Peyer's patch (tissue), 4 donors: ENCODE data around the gene SPACA4.

Source experiments
- CTCF ChIP-seq, 6 experiments: fragments of 450-650 bp in 4 of 6; fragments of 200-600 bp in 2 of 6; sonication (generic) in 1 of 6; IDR thresholded peaks; one replicate each; pipeline ENCODE4 v1.5.1; 2017 to 2019; ENCODE audit warnings: antibody characterized with exemption in 6 of 6, mild to moderate bottlenecking in 3 of 6, moderate library complexity in 1 of 6
- POLR2A ChIP-seq, 2 donors: fragments of 450-650 bp; IDR thresholded peaks; one replicate each; pipeline ENCODE4 v1.5.1; 2017; ENCODE audit warnings: antibody characterized with exemption in 2 of 2, mild to moderate bottlenecking in 2 of 2, moderate library complexity in 2 of 2

DNA sequence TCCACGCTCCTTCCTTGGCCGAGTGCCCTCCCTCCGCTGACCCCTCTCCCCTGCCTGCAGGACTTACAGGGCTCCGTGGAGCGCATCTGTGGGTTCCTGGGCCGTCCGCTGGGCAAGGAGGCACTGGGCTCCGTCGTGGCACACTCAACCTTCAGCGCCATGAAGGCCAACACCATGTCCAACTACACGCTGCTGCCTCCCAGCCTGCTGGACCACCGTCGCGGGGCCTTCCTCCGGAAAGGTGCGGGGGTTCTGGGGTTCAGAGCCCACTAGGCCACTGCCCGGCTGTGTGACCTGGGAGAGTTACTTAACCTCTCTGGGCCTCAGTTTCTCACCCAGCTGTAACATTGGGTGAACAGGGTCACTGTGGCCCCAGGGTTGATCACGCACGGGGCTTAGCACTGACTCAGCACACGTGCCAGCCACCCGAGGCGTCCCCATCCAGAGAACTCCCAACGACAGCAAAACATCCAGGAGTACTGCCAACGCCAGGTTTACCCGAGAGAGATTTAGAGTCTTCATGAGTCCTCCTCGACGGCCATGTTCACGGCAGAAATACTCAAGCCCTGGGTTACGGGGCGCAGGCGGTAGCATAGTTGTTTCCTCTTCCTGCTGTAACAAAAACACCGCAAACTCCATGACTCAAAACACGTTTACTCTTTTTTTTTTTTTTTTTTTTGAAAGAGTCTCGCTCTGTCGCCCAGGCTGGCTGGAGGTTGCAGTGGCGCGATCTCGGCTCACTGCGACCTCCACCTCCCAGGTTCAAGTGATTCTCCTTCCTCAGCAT is 9.7 kb upstream of the SPACA4 start:
- TF ChIP-seq CTCF (IDR thresholded peaks at IDR 0.05), result no peak
- no peak for TF ChIP-seq POLR2A (IDR thresholded peaks at IDR 0.05)
